Activated B cell treated with CpG ODN at 0.5 μM for 24 hours (primary cell): Measurements from ENCODE around the gene PEA15. TPM values are rescaled to one million over a fixed set of nuclear protein-coding genes. Genes with fewer than 3 reads are reported as not detected.
A peak's percentile ranks its signal among the peaks of the same experiment; 100 is the strongest.

Source experiments
- ATAC-seq: fragments of 200-7000 bp; cut with Tn5 transposase; one replicate; pipeline ENCODE4 v1.10.0; 2021; ENCODE audit warnings: low read depth, mild to moderate bottlenecking, moderate library complexity
- CTCF ChIA-PET: fragments of 350-600 bp; sonication (Branson Sonifier 250); formaldehyde crosslinking; loops from one replicate; lab custom pipeline; 2021; ENCODE audit warnings: antibody characterized with exemption; lab: Charles Lee
- POLR2A ChIA-PET: fragments of 350-600 bp; sonication (Branson Sonifier 250); formaldehyde crosslinking; loops from one replicate; lab custom pipeline; 2021; ENCODE audit warnings: antibody characterized with exemption; lab: Charles Lee
- DNase-seq: peaks from one replicate; pipeline ENCODE4 v3.0.0; 2022
- H3K27ac Mint-ChIP-seq: one replicate; pipeline ENCODE4 v1.8.0; 2020; ENCODE audit warnings: mixed read lengths
- H3K27me3 Mint-ChIP-seq: one replicate; pipeline ENCODE4 v1.8.0; 2021; ENCODE audit warnings: mixed read lengths
- H3K36me3 Mint-ChIP-seq: one replicate; pipeline ENCODE4 v1.8.0; 2021; ENCODE audit warnings: low read depth, mixed read lengths
- H3K4me1 Mint-ChIP-seq: one replicate; pipeline ENCODE4 v1.8.0; 2021; ENCODE audit warnings: mixed read lengths
- H3K4me3 Mint-ChIP-seq: one replicate; pipeline ENCODE4 v1.8.0; 2020; ENCODE audit warnings: mild to moderate bottlenecking, mixed read lengths
- H3K9me3 Mint-ChIP-seq: one replicate; pipeline ENCODE4 v1.8.0; 2020; ENCODE audit warnings: mixed read lengths
- CTCF ChIP-seq: fragments of 200-600 bp; IDR thresholded peaks from one replicate; pipeline ENCODE4 v1.8.0; 2022; ENCODE audit warnings: antibody characterized with exemption, mild to moderate bottlenecking
- intact Hi-C: fragments of 100-400 bp; cut with micrococcal nuclease; formaldehyde crosslinking; loops from one replicate; pipeline ENCODE4 v1.15.1; 2024
- total RNA-seq: library from RNA; stranded (reverse); gene quantifications from 2 replicates; pipeline ENCODE4 v1.2.3, GENCODE V29; 2022

PEA15 gene
- total RNA-seq, 1 donor from 2014 or later: 107 TPM

GRCh38 chr1:160206421-160207117 is 1.4 kb downstream of the PEA15 start:
- ATAC-seq (no peak), DNase-seq (no peak)
- intact Hi-C loops: loop anchor here (10.0 kb wide), 1 partner anchor 1498 kb away; the partner anchor contains the start of gene FCRLA
- CTCF ChIA-PET: interaction anchor here (0.5 to 1.4 kb wide), 5 partner anchors 13 to 85 kb away, joined by 3 to 7 read pairs (median 3); no protein-coding TSS in a partner anchor
- no peaks in the 10 kb centered on the region for H3K9me3 Mint-ChIP-seq
- H3K4me1 Mint-ChIP-seq: peaks cover 63% of the 10 kb centered on the region
- H3K27me3 Mint-ChIP-seq: no peaks in the 10 kb centered on the region
- peak overlapping the region; percentile 89 for H3K27ac Mint-ChIP-seq
- H3K4me3 Mint-ChIP-seq: peak overlapping the region; percentile 85
- peaks cover 51% of the 10 kb centered on the region for H3K36me3 Mint-ChIP-seq
- TF ChIP-seq CTCF: no peak
- POLR2A ChIA-PET: interaction anchor here (0.6 to 3.9 kb wide), 5 partner anchors 9 to 134 kb away, joined by 3 to 34 read pairs (median 5); partner anchors contain the start of gene DCAF8

- Mint-ChIP-seq H3K4me1 (peaks cover 63% of the 10 kb centered on the region), H3K36me3 (peaks cover 57% of the 10 kb centered on the region), H3K27me3 (no peaks in the 10 kb centered on the region), H3K4me3 (peak overlapping the region; percentile 85), H3K27ac (peak overlapping the region; percentile 89), H3K9me3 (no peaks in the 10 kb centered on the region)
- ChIA-PET CTCF (interaction anchor here (0.9 to 1.4 kb wide), 4 partner anchors 13 to 84 kb away, joined by 3 to 5 read pairs (median 3); no protein-coding TSS in a partner anchor), POLR2A (interaction anchor here (0.7 to 1.1 kb wide), 3 partner anchors 12 to 128 kb away, joined by 3 to 4 read pairs (median 4); partner anchors contain the start of gene DCAF8)
- DNase-seq (no peak), ATAC-seq (no peak)
- intact Hi-C loops: loop anchor here (10.0 kb wide), 1 partner anchor 1498 kb away; the partner anchor contains the start of gene FCRLA
- no peak for TF ChIP-seq CTCF
Observed at GRCh38 chr1:160207118-160207650, 2.0 kb downstream of the PEA15 start.

GRCh38 chr1:160207771-160208556 is 2.8 kb downstream of the PEA15 start:
- no peak for TF ChIP-seq CTCF
- ATAC-seq (no peak), DNase-seq (no peak)
- POLR2A ChIA-PET: interaction anchor here (0.6 to 1.1 kb wide), 5 partner anchors 12 to 157 kb away, joined by 3 to 5 read pairs (median 4); partner anchors contain the start of gene DCAF8
- Mint-ChIP-seq H3K9me3 (no peaks in the 10 kb centered on the region), H3K27ac (peak overlapping the region; percentile 51), H3K36me3 (peaks cover 65% of the 10 kb centered on the region), H3K4me3 (peak overlapping the region; percentile 28), H3K4me1 (peaks cover 56% of the 10 kb centered on the region), H3K27me3 (no peaks in the 10 kb centered on the region)
- CTCF ChIA-PET: interaction anchor here (0.9 to 1.6 kb wide), 4 partner anchors 12 to 44 kb away, joined by 3 to 5 read pairs (median 4); no protein-coding TSS in a partner anchor
- intact Hi-C loops: loop anchor here (10.0 kb wide), 1 partner anchor 1497 kb away; the partner anchor contains the start of gene FCRLA

GRCh38 chr1:160208557-160209320 is 3.6 kb downstream of the PEA15 start:
- CTCF ChIA-PET: interaction anchor here (0.8 to 1.6 kb wide), 3 partner anchors 11 to 44 kb away, joined by 4 to 5 read pairs (median 5); no protein-coding TSS in a partner anchor
- no peak for TF ChIP-seq CTCF
- intact Hi-C loops: loop anchor here (10.0 kb wide), 1 partner anchor 1496 kb away; the partner anchor contains the start of gene FCRLA
- POLR2A ChIA-PET: interaction anchor here (0.6 to 1.1 kb wide), 3 partner anchors 54 to 156 kb away, joined by 4 to 5 read pairs (median 4); partner anchors contain the start of gene DCAF8
- Mint-ChIP-seq H3K4me3 (no peak overlapping the region), H3K9me3 (no peaks in the 10 kb centered on the region), H3K27me3 (no peaks in the 10 kb centered on the region), H3K27ac (peak overlapping the region; percentile 51), H3K4me1 (peaks cover 52% of the 10 kb centered on the region), H3K36me3 (peaks cover 73% of the 10 kb centered on the region)
- no peak for DNase-seq
- no peak for ATAC-seq
